HepG2 (cell line): ENCODE data around the gene COA7.

Experiments used
- HNRNPLL ChIP-seq: fragments of 200-400 bp; formaldehyde crosslinking; IDR thresholded peaks from 2 replicates; pipeline ENCODE4 v1.6.1; 2017; ENCODE audit warnings: mild to moderate bottlenecking, low read depth, low read length; ENCODE audit not compliant: poor library complexity, severe bottlenecking
- TF ChIP-seq, protein P1 (sequence below): sonication (generic); formaldehyde crosslinking; IDR thresholded peaks from 2 replicates; pipeline ENCODE4 v1.5.0; 2020; ENCODE audit warnings: mild to moderate bottlenecking, missing genetic modification reagents, moderate library complexity

DNA sequence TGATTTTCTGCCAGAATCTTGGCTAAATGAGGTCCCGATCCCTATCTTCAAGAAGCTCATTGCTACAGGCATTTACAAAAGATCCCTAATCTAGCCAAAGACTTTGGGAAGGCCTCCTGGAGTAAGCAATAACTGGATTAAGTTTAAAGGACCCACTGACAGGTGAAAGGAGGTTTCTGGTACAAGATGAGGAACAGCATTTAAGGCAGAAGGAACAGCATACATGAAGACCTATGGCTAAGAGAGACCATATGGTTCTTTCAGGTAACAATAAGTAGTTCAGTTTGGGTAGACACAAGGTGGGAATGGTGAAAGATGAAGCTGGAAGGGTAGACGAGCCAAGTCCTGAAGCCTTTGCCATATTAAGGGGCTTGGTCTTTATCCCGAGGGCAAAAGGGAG, 37.3 kb downstream of the COA7 start:
- TF ChIP-seq, protein P1, sequence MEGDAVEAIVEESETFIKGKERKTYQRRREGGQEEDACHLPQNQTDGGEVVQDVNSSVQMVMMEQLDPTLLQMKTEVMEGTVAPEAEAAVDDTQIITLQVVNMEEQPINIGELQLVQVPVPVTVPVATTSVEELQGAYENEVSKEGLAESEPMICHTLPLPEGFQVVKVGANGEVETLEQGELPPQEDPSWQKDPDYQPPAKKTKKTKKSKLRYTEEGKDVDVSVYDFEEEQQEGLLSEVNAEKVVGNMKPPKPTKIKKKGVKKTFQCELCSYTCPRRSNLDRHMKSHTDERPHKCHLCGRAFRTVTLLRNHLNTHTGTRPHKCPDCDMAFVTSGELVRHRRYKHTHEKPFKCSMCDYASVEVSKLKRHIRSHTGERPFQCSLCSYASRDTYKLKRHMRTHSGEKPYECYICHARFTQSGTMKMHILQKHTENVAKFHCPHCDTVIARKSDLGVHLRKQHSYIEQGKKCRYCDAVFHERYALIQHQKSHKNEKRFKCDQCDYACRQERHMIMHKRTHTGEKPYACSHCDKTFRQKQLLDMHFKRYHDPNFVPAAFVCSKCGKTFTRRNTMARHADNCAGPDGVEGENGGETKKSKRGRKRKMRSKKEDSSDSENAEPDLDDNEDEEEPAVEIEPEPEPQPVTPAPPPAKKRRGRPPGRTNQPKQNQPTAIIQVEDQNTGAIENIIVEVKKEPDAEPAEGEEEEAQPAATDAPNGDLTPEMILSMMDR (CRISPR knock-in tag), result no peak
- TF ChIP-seq HNRNPLL, result no peak
